H1 (cell line): ENCODE measurements around the gene CCDC78. TPM values are rescaled to one million over a fixed set of nuclear protein-coding genes. Genes with fewer than 3 reads are reported as not detected.

Experiments used
- ASH2L ChIP-seq: fragments of 200-600, 300-600 bp; sonication (generic); IDR thresholded peaks from one replicate; pipeline ENCODE4 v1.7.1; 2017; ENCODE audit warnings: low read length
- CBX5 ChIP-seq: fragments of 300-800, 300-1000 bp; sonication (generic); IDR thresholded peaks from 2 replicates; pipeline ENCODE4 v1.7.1; 2016; ENCODE audit warnings: antibody characterized with exemption, low read length, low read depth
- CBX8 ChIP-seq: fragments of 300-800, 300-1000 bp; sonication (generic); IDR thresholded peaks from 2 replicates; pipeline ENCODE4 v1.7.1; 2016; ENCODE audit warnings: low read depth, low read length, borderline replicate concordance
- CHD1 ChIP-seq: IDR thresholded peaks from 2 replicates; pipeline ENCODE4 v1.6.1; 2012; ENCODE audit warnings: low read depth, low read length, improper control_type of control experiment
- EGR1 ChIP-seq: IDR thresholded peaks from 2 replicates; pipeline ENCODE4 v1.6.1; 2011; ENCODE audit warnings: low read depth, low read length, borderline replicate concordance
- EP300 ChIP-seq, 2 experiments: IDR thresholded peaks; 1 replicate in 1 of 2; 2 replicates in 1 of 2; pipeline ENCODE4 v1.6.1; 2011 to 2012; ENCODE audit warnings: low read depth in 2 of 2, low read length in 2 of 2, mild to moderate bottlenecking in 2 of 2, borderline replicate concordance in 1 of 2, inconsistent platforms in 1 of 2, moderate library complexity in 1 of 2
- EZH2 ChIP-seq: fragments of 200-600 bp; sonication (generic); IDR thresholded peaks from 2 replicates; pipeline ENCODE4 v1.7.1; 2012; ENCODE audit warnings: low read depth, mild to moderate bottlenecking, moderate library complexity, low read length, inconsistent platforms; ENCODE audit not compliant: severe bottlenecking
- GTF2F1 ChIP-seq: IDR thresholded peaks from 2 replicates; pipeline ENCODE4 v1.6.1; 2012; ENCODE audit warnings: low read depth, low read length, improper control_type of control experiment, borderline replicate concordance
- HDAC2 ChIP-seq, 2 experiments: fragments of 300-600 bp in 1 of 2; sonication (generic) in 1 of 2; IDR thresholded peaks; 2 replicates each; pipeline ENCODE4 v1.6.1; 2011 to 2012; ENCODE audit warnings: low read depth in 2 of 2, low read length in 2 of 2, mild to moderate bottlenecking in 2 of 2, moderate library complexity in 2 of 2, borderline replicate concordance in 1 of 2, inconsistent platforms in 1 of 2
- KDM5A ChIP-seq: fragments of 200-600 bp; IDR thresholded peaks from 2 replicates; pipeline ENCODE4 v1.7.1; 2012; ENCODE audit warnings: mild to moderate bottlenecking, low read length, inconsistent platforms, mixed read lengths
- MAFK ChIP-seq: IDR thresholded peaks from 2 replicates; pipeline ENCODE4 v1.6.1; 2012; ENCODE audit warnings: low read depth, mild to moderate bottlenecking, improper control_type of control experiment, low read length
- NANOG ChIP-seq: IDR thresholded peaks from 2 replicates; pipeline ENCODE4 v1.6.1; 2011; ENCODE audit warnings: low read length, low read depth, mild to moderate bottlenecking, inconsistent platforms; ENCODE audit not compliant: insufficient read depth, poor library complexity, severe bottlenecking
- PHF8 ChIP-seq: fragments of 200-600 bp; sonication (generic); conservative IDR thresholded peaks from 2 replicates; pipeline ENCODE4 v1.7.1; 2012; ENCODE audit warnings: low read depth, mild to moderate bottlenecking, inconsistent platforms, low read length, moderate library complexity
- SAP30 ChIP-seq: fragments of 300-600 bp; sonication (generic); IDR thresholded peaks from 2 replicates; pipeline ENCODE4 v1.7.1; 2012; ENCODE audit warnings: low read length, moderate library complexity, mild to moderate bottlenecking, inconsistent platforms; ENCODE audit not compliant: insufficient read depth, insufficient replicate concordance
- SIN3A ChIP-seq, 2 experiments: IDR thresholded peaks in 1 of 2; conservative IDR thresholded peaks in 1 of 2; 2 replicates each; pipeline ENCODE4 v1.6.1; 2011 to 2012; ENCODE audit warnings: low read length in 2 of 2, improper control_type of control experiment in 1 of 2, low read depth in 1 of 2, mild to moderate bottlenecking in 1 of 2
- SIX5 ChIP-seq: IDR thresholded peaks from 2 replicates; pipeline ENCODE4 v1.6.1; 2011; ENCODE audit warnings: mild to moderate bottlenecking, low read depth, low read length
- SP2 ChIP-seq: IDR thresholded peaks from 2 replicates; pipeline ENCODE4 v1.6.1; 2012; ENCODE audit warnings: mild to moderate bottlenecking, low read length, inconsistent platforms
- SRF ChIP-seq: IDR thresholded peaks from 2 replicates; pipeline ENCODE4 v1.6.1; 2011; ENCODE audit warnings: mild to moderate bottlenecking, low read depth, low read length, moderate library complexity
- TAF1 ChIP-seq: IDR thresholded peaks from 2 replicates; pipeline ENCODE4 v1.6.1; 2011; ENCODE audit warnings: mild to moderate bottlenecking, low read depth, low read length
- TBP ChIP-seq: IDR thresholded peaks from 2 replicates; pipeline ENCODE4 v1.6.1; 2011; ENCODE audit warnings: low read depth, low read length, improper control_type of control experiment
- polyA plus RNA-seq, 7 experiments: library from polyadenylated mRNA; depleted of rRNA in 3 of 7; stranded (reverse) in 5 of 7; unstranded in 2 of 7; fragments of >200 nt in 5 of 7; fragments of 200-250 nt in 2 of 7; gene quantifications; 1 replicate in 5 of 7; 2 replicates in 1 of 7; 4 replicates in 1 of 7; pipeline versions ENCODE4 v1.2.1 to v1.2.3, GENCODE V29; 2011 to 2013; ENCODE audit warnings: missing spikeins in 2 of 7, mixed read lengths in 2 of 7
- total RNA-seq: library from RNA; stranded (reverse); fragmentation: NEBNext Ultra II Directional; extraction: Animal tissue kit (Norgen Biotek cat#: 25700); gene quantifications from 2 replicates; pipeline ENCODE4 v1.2.1, GENCODE V29; 2021
- TF ChIP-seq, protein P1 (sequence below), 3 experiments: IDR thresholded peaks; 1 replicate in 2 of 3; 2 replicates in 1 of 3; pipeline versions ENCODE4 v1.5.1 to v1.6.1; 2011; ENCODE audit warnings: low read length in 3 of 3, mild to moderate bottlenecking in 3 of 3, inconsistent platforms in 2 of 3, low read depth in 1 of 3, moderate library complexity in 1 of 3; ENCODE audit not compliant: insufficient read depth in 1 of 3; ENCODE audit errors: control extremely low read depth in 1 of 3

The CCDC78 gene
- total and polyA plus RNA-seq, 2 of the 8 experiments (the other 6 are each of a cell fraction or from before 2014, with no cell fraction given) = 7.1 to 8.5 TPM

DNA sequence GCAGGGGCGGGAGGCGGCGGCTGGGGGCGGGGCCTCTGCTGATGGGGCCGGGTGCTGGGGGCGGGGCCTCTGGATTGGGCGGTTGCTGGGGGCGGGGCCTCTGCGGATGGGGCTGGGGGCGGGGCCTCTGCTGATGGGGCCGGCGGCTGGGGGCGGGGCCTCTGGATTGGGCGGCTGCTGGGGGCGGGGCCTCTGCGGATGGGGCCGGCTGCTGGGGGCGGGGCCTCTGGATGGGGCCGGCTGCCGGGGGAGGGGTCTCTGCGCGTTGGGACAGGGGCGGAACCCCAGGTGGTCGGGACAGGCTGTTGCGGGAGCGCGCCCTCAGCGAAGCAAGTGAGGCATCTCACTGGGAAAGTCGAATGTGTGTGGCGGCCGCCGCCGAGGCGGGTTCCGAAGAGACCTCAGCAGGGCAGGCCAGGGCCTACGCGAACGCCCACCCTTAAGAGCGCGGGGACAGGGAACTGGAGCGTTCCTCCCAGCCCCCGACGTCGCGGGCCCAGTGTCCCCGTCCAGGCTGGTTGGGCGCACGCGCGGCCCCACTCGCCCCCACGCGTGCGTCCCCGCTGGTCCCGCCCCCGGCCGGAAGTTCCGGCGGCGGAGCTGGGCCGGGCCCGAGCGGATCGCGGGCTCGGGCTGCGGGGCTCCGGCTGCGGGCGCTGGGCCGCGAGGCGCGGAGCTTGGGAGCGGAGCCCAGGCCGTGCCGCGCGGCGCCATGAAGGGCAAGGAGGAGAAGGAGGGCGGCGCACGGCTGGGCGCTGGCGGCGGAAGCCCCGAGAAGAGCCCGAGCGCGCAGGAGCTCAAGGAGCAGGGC lies 46.2 kb downstream of the CCDC78 start, which contains the start of gene STUB1 (continued):
- TF ChIP-seq CBX8 = no peak
- no peak for TF ChIP-seq MAFK
- no peak for TF ChIP-seq SRF
- TF ChIP-seq, protein P1, sequence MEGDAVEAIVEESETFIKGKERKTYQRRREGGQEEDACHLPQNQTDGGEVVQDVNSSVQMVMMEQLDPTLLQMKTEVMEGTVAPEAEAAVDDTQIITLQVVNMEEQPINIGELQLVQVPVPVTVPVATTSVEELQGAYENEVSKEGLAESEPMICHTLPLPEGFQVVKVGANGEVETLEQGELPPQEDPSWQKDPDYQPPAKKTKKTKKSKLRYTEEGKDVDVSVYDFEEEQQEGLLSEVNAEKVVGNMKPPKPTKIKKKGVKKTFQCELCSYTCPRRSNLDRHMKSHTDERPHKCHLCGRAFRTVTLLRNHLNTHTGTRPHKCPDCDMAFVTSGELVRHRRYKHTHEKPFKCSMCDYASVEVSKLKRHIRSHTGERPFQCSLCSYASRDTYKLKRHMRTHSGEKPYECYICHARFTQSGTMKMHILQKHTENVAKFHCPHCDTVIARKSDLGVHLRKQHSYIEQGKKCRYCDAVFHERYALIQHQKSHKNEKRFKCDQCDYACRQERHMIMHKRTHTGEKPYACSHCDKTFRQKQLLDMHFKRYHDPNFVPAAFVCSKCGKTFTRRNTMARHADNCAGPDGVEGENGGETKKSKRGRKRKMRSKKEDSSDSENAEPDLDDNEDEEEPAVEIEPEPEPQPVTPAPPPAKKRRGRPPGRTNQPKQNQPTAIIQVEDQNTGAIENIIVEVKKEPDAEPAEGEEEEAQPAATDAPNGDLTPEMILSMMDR (IDR thresholded peaks at IDR 0.05; ENCODE audit: control extremely low read depth in 1 of 3, insufficient read depth in 1 of 3, low read depth in 1 of 3, low read length in 3 of 3) = no peak
- TF ChIP-seq SIN3A (conservative IDR thresholded peaks at IDR 0.05 in 1 of 2, IDR thresholded peaks at IDR 0.05 in 1 of 2; ENCODE audit: low read depth in 1 of 2, low read length in 2 of 2) = peak in 1 of 2 experiments; percentile 36; a peak in 1 of 4 replicates
- TF ChIP-seq NANOG = no peak
- TF ChIP-seq HDAC2 (IDR thresholded peaks at IDR 0.05; ENCODE audit: borderline replicate concordance in 1 of 2, low read depth in 2 of 2, low read length in 2 of 2) = no peak; a peak in 1 of 4 replicates
- peak; percentile 40 for TF ChIP-seq ASH2L
- TF ChIP-seq EGR1 = no peak
- TF ChIP-seq SAP30 = no peak
- peak; percentile 51; the same call in 1 of the 2 replicates for TF ChIP-seq TBP
- peak; percentile 67 for TF ChIP-seq PHF8
- TF ChIP-seq CHD1 = no peak
- TF ChIP-seq CBX5 = no peak
- no peak for TF ChIP-seq EP300 (IDR thresholded peaks at IDR 0.05; ENCODE audit: borderline replicate concordance in 1 of 2, low read depth in 2 of 2, low read length in 2 of 2)
- TF ChIP-seq SP2 = no peak
- peak; percentile 33 for TF ChIP-seq TAF1
- TF ChIP-seq GTF2F1 = no peak
- no peak for TF ChIP-seq KDM5A
- no peak for TF ChIP-seq EZH2
- no peak for TF ChIP-seq SIX5
